Omental fat pad (tissue), 4 donors: ENCODE data around the gene HDAC9. TPM values are rescaled to one million over a fixed set of nuclear protein-coding genes. Genes with fewer than 3 reads are reported as not detected.

ENCODE experiments used
- ATAC-seq: fragments of 150-250 bp; one replicate; pipeline ENCODE4 v1.9.1; 2016; ENCODE audit warnings: mild to moderate bottlenecking, moderate library complexity; ENCODE audit not compliant: low FRiP score
- DNase-seq: peaks from one replicate; pipeline ENCODE4 v3.0.0-alpha.2; 2019; ENCODE audit warnings: low spot score
- CTCF ChIP-seq, 3 donors: fragments of 450-650 bp; IDR thresholded peaks; one replicate each; pipeline ENCODE4 v1.5.1; 2016 to 2017; ENCODE audit warnings: antibody characterized with exemption in 3 of 3, mild to moderate bottlenecking in 3 of 3, moderate library complexity in 2 of 3
- total RNA-seq, 4 donors: library from RNA; depleted of rRNA; stranded (reverse); fragments of >200 nt; gene quantifications; one replicate each; pipeline ENCODE4 v1.1.0, GENCODE V29; 2016

The HDAC9 gene
- total RNA-seq, 4 donors from 2014 or later: 15.6 to 51.5 (median 24.1) TPM

DNA sequence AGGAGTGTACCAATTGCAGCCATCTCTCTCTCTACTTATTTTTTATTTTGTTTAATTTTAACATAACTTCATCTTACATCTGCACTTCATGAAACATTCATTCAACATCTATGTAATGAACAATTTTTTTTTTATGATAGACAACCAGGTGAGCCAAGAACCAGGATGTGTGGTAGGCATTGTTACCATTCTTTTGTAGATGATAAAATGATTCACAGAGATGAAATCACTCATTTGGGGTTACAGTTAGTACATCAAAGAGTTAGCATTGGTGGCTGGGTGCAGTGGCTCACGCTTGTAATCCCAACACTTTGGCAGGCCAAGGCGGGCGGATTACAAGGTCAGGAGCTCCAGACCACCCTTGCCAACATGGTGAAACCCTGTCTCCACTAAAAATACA, 127.8 kb downstream of the HDAC9 start:
- TF ChIP-seq CTCF (IDR thresholded peaks at IDR 0.05): no peak
- DNase-seq (no peak), ATAC-seq (no peak)

GRCh38 chr7:18624459-18624858, 128.9 kb downstream of the HDAC9 start:
- no peak for TF ChIP-seq CTCF (IDR thresholded peaks at IDR 0.05)
- no peak for DNase-seq
- no peak for ATAC-seq

DNA sequence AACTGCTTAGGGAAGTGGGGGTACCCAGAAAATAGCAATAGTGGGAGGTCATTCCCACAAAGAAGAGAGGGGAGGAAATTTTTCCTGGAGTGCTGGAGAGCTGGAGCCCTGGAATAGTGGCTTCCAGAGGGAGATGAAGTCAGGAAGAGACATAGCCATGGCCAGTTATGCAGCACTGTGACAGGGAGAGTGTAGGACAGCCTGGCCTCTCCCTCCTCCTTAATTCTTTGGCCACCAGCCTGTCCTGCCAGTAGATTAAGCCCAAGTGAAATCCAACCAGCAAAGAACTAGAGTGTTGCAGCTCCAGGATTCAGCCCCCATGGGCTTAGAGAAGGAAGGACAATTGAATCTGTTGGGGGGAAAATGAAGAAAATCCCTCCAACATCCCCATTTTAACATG, 130.5 kb downstream of the HDAC9 start:
- no peak for ATAC-seq
- no peak for TF ChIP-seq CTCF (IDR thresholded peaks at IDR 0.05)

DNA sequence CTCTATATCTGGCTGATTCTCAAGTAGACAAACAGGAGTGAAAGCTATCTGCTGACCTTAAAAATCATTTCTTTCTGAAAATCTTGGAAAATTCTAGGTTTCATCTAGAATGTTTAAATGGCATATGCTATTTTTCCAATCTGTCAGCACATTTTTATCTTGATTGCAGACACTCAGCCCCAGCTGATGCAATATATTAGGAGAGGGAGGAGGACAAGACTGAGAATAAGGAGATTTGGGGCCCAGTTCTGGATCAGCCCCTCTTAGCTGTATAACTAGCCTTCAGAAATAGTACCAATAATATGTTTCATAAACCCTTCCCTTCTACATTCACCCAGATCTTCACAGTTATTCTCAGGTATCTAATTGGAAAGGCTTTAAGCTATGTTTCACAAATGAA, 131.2 kb downstream of the HDAC9 start:
- DNase-seq (no peak), ATAC-seq (no peak)
- no peak for TF ChIP-seq CTCF (IDR thresholded peaks at IDR 0.05)

More for the DNA sequence above, 130.5 kb downstream of the HDAC9 start:
- no peak for DNase-seq

DNA sequence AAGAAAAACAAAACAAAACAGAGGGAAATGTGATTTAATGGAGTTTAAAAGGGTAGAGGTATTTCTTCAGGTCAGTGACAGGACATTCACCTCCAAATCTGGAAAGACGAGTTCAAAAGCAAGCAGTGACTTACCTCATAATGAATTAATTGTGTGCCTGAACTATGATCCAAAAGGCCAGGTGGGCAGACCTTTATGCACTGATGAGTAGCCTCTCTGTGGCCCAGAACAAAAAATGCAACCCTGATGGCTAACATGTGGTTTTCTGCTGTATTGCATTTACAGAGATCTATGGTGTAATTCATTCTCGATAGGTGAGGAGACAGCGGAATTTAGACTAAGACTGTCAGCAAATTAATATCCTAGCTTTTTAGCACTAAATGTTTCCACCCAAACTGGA, 142.0 kb downstream of the HDAC9 start:
- no peak for ATAC-seq
- no peak for TF ChIP-seq CTCF (IDR thresholded peaks at IDR 0.05)

DNA sequence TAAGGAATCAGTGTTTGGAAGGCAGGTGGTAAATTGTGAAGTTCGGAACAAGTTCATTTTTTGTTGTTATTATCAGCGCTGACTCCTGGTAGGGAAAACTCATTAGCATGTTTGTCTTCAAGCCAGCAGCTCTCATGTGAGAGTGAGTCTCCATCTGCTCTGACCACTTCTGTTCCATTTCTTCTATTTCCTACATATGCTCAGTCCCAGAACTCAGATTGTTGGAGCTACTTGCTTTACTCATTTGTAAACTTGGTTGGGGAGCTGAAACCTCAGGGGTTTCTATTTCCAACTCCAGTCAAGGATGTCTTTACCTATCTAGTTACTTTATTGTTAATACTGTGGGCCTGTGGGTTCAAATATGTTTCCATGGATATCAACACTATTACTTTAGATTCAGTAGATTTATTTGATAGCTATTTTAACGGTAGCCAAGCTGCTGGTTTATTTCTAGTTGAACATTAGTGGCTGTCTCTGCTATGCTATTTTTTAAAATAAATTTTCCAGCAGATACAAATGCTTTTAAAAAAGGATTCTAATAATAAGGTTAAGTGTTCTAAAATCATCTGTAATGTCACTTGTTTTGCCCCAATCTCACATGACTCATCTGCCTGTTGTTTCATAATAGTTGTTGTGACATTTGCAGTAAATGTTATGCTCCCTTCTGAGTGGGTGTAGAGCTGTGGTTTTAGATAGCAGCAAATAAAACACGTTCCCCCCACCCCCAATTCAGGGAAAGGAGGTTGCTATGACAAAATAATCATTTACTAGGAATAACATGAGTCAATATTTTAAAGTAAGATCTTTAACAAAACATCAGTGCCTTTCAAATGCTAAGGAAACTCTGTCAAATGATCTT, 143.3 kb downstream of the HDAC9 start:
- DNase-seq: no peak
- ATAC-seq: peak; percentile 62
- TF ChIP-seq CTCF (IDR thresholded peaks at IDR 0.05): no peak

More for the DNA sequence above, 142.0 kb downstream of the HDAC9 start:
- DNase-seq: no peak

DNA sequence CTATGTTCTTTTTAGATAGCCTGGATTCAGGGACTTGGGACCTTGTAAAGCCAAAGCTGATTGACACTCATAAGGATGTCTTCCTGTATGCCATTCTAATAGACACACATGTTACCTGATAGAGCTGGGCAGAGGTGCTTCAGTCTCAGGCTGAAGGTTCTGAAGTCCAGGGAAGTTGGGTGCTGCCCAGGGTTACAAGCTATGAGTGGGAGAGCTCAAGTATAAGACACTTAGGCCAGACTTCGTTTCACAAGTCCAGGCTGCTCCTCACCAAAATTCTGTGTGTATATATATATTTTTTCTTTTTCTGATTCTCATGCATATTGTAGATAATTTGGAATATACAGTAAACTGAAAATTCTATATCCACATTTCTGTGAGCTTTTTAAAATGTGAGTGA, 144.2 kb downstream of the HDAC9 start:
- ATAC-seq: no peak
- TF ChIP-seq CTCF (IDR thresholded peaks at IDR 0.05): no peak
- no peak for DNase-seq
